ENCODE data around the gene TSHZ3.

Gene TSHZ3

DNA sequence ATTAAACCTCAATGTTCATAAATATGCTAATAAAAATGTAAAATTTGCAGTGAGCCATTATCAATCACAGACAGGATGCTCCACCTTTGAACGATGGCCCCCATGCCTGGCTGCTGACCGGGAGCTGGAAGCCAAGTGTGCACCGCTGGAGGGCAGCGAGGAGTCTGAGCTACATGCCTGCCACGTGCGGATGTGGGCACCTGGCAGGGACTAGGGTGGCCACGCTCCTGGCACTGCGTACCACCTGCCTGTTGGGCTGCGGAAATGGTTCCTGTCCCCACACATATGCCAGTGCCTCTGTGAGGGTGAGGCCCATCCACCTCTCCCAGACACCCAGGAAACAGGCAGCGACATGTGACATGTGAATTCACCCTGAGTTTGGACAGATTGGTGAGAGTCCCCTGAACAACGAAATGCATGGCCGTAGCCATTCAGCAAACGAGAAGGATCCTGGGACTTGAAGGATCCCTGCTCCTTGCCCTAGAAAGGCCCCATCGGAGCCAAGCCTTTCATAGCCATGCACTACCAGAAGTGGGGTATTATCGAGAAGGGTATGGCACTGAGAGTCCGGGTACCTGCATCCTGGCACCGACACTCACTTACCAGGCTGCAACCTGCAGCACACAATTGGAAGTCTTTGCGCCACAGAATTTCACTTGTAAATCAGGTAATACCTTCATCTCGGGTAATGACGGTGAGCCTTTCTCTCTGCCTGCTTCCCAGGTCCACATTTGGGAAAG is 35.8 kb downstream of the TSHZ3 start:
- DNase-seq: no peak

DNA sequence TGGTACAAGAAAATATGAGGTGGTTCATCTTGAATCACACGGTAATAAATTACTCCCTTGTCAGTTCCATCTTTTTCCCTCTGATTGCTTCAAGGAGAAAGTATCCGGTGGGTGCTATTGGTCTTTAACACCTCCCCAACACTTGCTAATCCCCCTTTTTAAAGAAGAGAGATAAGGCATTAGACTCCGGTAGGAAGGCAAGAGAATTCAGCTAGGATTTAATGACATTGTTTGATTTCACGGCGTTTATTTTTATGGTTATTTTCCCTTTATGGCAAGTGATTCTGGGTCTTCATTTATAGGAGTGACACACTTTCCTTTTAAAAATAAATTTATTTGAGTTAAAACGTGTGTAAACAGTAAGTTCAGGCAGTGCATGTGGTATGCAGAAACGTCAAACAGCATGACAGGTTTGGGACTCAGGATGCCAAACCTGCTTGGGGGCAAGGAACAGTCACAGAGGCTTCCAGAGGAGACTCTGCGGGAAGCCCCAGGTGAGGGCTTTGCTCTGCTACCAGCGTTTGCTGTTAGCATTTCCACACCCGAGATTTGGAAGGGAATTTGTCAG is 36.5 kb downstream of the TSHZ3 start:
- no peak for DNase-seq

DNA sequence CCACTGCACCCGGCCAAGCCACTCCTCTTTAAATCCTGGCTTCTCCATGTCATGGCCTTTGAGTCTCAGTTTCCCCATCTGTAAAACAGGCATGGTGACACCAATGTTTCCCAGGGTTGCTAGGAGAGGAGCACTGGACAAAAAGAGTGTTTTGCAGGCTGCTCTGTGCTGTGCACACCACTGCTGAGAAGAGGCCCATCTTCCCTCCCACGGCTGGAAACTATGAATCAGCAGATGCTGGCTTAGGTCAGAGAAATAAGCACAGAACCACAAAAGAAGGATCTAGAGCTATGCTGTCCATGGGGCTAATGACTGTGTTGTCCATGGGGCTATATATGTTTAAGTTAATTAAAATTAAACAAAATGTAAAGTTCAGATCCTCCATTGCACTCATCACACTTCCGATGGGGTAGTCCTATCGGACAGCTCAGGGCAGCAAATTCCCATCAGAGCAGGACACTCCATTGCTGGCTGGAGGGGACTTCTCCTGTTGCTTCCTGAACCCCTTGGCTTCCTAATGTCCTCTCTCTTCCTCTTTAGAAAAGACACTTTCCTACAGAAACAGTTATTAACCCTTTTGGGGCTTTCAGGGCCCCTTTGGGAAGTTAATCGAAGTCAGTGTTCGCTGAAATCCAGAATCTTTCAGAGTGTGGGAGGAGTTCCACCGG is 37.1 kb downstream of the TSHZ3 start:
- DNase-seq: no peak

DNA sequence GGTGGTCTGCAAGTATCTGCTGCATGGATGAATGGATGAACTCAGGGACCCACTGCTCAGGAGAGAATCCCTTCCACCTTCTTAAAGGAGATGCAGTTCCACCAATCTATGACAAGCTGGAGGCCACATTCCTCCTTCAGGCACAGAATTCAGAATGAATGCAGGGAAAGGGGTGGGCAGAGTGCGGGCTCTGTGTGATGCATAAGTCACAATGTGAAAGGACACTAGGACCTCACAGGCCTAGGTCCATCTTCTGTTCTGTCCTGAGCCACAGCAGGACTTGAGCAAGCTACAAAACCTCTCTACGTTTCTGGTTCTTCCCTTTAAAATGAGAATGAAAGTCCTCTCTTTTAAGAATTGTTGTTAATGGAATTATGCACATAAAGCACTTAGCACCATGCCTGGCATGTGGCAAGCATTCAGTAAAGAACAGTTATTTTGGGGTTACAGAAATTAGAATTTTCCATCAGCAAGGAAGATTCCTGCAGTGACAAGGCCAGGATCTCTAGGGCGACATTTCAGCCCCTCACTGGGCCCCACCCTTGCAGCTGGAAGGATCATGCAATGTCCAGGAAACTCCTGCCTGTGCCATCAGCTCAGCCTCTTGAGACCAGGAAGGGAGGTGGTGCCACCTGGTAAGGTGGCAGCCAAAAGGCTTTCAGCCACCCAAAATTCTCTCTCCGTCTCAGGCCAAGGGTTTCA is 38.7 kb downstream of the TSHZ3 start:
- DNase-seq: no peak

DNA sequence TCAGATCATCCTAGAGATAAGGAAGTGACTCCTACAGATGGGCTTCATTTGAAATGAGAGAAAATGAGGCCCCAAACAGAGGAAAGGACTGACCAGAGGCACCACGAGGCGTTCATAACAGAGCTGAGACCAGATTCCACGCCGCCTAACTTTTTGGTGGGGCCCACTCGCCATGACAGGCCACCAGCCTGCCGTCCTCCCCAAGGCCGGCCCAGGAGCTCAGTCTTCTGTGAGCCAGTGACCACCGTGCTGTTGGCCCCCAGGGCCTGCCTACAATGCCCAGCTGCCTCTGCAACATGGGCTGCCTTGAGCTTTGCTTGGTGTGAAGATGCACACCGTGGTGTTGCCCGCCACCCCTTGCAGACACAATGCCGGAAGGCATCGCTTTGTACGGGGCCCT is 40.5 kb downstream of the TSHZ3 start:
- no peak for DNase-seq

DNA sequence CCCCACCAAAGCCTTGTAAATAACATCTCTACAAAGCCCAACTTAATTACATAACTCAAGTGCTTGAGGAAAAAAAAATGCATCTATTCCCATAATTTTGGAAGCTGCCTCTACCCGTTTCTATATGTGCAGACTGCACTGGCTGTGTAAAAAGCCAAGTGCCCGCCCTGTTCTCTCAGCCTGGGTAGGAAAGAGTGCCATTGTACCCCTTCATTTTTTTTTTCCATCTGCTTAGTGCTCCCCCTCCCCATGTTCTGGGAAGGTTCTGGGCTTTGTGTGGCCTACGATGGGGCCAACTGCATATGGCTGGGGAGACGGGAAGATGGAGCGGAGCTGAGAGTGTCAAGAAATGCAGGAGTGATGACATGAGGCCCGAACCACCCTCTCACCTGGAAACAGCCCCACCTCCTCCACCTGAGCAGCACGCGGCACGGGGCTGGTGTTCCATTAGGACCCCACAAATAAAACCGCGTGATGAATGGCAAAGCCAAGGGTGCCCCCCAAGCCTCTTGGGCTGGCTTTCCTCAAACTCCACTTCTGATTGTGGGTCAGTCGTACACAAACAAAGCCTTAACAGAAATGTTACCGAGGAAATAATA is 42.1 kb downstream of the TSHZ3 start:
- no peak for DNase-seq

DNA sequence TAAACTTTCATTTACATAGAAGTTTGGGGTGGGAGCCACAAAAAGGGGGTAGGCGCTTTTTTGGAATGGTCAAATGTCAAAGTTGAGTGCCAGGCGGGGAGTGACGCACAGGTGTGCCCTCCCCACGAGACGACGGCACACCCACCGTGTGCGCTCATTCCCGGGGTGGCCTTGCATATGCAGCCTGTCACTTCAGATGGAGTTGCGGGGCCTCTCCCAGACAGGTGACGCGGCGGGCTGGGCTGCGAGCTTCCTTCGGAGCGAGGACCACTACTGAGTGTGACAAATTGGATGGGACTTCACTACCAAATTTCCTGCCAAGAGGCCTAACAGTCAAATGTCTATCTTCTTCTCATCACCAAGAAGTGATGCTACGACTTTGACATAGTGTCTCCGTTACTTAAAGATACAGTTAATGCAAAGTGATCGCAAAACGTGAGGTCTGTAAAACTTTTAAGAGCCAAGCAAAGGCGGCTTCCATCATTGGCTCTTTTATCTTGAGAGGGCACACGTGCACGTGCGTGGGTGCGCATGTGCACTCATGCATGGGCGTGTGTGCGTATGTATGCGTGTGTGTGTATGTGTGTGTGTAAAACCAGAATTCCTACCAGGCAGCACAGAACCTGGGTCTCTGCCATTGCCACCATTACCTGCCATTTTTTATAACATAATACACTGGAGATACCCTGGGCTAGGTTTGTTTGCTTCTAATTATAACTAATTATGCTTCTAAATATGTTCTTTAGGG is 43.1 kb downstream of the TSHZ3 start:
- no peak for DNase-seq

DNA sequence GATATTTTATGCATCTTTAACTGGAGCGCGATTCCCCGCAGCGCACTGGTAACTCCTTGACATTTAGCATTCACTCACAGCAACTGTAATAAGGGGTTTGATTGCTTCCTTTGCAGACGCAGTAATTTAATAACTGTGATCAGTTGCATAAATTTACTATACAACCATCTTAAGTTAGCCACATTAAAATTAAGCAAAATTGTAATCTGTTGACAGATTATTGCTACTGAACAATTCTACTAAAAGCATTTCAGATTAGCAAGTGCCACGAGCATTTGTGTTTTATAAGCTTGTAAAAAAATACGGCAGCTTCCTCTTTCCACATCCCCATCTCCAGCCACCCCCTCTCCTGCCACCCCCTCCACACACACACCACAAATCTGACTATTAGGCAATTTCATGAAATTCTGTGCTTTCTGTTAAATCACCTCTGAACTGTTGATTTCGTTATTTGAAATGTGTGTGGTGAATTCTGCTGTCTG is 44.4 kb downstream of the TSHZ3 start:
- no peak for DNase-seq

DNA sequence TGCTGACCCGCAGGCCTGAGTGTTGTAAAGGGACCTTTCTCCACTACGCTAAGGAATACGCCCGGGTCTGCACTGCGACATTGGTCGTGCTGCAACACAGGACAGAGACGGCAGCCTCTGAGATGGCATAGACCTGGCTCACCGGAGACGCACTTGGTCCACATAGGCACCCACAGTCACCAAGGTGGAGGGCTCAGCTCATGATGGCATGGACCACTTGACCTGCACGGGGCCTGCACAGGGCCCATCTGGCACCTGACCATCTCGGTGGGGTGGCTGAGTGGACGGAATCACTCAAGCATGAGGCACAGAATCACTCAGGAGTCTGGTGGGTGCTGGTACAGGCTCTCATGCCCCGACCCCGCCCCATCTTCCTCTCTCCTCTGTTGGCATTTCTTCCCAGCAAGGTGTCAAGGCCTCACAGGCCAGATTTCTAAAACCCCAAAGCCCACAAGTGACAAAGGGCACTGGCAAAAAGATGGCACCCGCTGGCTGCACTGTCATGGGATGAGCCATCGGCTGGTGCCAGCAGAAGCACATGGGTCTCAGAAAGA is 45.9 kb downstream of the TSHZ3 start:
- no peak for DNase-seq

DNA sequence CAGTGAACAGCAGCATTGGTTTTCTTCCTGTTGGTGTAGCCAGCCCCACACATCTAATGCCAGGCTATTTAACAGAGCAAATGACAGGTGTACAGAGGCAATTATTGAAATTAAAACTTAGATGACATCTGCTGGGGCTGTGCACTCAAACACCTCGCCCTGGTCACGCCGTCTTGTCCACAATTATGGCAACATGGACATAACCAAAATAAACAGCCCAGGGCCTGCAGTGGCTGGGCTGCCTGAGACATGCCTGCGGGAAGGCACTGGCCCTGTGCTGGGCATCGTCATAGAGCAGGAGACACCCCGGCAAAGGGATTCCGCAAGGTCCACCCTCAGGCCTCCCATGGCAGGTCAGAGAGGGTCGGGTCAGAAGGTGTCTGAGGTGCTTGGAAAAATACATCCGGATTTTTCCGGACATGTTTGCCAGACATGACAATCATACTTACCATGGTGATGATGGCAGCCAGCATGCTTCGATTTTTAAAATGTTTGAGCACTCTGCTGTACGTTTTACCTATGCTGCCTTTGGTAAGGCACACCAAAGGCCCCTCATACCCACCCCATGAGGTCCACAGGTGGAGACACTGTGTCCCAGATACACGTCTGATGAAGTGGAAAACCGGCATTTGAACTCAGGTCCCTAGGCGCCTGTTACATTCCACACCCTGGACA is 47.8 kb downstream of the TSHZ3 start:
- no peak for DNase-seq

DNA sequence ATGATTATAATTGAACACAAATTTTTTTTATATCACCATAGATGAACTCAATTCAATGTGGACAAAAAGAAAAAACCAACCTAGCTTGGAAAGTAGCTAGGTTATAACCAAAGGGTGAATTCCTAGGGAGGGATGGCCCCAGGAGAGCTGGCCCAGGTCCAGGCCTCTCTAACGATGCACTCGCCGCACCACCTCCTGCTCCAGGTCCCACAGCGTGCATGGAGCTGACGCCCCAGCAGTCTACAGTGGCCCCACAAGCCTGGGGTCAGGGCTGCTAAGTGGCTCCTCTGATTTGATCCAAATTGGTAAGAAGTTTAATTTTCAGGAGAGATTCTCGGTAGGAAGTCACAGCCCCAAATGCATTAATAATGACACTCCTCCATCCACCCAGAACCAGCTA is 48.8 kb downstream of the TSHZ3 start:
- no peak for DNase-seq

DNA sequence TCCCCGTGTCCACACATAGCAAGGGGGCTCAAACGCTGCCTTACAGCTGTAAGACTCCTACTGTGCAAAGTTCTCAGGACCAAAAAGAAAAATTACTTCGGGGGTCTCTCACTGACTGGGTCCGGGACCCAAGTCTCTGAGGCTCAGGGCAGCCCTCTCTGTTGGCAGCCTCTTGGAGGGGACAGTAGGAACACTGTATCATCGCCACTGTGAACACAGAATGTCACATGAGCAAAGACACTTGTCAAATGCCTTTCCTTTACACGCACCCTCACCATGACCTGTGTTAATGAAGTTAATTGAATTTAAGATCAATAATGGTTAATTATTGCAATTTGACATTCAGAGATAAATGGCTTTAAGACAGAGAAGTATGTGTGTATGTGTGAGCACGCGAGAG is 49.6 kb downstream of the TSHZ3 start:
- DNase-seq: no peak

DNA sequence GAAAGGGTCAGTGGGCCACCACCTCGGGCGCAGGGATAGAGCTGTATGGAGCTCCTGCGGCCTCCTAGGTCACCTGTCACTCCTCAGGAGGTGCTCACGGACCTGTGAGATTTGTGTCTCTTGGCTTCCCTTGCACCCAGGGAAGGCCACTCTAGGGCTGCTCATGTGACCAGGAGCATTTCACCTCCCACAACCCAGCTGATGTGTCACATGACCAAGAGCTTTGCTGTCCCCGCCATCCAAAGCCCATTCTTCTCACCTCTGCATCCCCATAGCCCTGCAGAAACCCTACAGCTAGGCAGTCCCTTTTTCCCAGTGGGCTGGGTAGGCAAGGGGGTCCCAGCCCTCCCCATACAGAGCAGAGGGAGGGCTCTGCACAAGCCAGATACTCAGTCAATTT is 51.2 kb downstream of the TSHZ3 start:
- no peak for DNase-seq

DNA sequence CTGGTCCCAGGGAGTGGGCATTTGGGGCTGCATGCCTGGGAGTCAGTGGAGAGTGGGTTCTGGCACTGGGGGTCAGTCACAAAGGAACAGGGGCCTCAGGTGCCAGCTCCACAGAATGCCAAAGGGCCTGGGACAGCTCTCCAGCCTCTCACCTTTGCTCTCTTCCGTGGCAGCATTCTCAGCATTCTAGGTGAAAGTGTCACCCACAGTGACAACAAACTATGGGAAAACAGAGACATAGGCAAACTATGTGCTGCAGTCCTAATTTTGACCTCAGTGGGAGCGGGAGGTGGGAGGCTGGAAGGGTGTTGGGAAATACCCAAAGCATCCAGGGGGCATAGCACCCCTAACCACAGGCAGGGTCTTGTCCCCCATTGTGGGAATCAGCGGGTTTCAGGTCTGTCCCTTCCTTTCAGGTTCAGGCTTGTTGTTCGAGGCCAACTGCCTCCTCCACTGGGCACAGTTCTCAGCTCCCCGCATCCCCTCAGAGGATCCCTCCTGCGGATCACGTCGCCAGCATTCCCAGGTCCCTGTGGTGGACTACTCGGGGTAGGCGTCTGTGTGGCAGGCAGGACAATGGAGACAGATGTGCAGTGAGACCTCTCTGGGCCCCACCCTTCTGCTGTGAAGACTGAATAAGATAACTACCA is 52.4 kb downstream of the TSHZ3 start:
- no peak for DNase-seq

DNA sequence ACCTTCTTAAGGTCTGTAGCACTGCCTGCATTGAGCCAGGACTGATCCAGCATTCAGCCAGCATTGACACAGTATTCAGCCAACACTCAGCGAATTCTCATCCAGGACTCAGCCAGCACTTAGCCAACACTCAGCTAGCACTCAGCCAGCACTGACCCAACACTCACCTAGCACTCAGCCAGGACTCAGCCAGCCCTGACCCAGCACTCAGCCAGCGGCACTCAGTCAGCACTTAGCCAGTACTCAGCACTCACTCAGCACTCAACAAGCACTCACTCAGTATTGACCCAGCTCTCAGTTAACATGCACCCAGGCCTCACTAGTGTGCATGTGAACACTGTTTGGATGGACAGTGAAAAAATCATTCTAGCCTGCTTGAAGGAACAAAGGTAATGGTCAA is 55.0 kb downstream of the TSHZ3 start:
- no peak for DNase-seq

DNA sequence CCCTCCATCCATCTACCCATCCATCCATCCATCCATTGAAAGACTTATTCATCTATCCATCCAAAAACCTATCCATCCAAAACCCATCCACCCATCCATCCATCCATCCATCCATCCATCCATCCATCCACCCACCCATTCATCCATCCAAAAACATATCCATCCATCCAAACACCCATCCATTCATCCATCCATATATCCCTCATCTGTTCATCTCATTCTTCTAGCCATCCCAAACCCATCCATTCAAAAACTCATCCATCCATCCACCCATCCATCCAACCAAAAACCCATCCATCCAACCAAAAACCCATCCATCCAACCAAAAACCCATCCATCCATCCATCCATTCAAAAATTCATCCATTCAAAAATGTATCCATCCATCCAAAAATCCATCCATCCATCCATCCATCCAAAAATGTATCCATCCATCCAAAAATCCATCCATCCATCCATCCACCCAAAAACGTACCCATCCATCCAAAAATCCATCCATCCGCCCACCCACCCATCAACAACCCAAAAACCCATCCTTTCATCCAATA is 56.5 kb downstream of the TSHZ3 start:
- no peak for DNase-seq

DNA sequence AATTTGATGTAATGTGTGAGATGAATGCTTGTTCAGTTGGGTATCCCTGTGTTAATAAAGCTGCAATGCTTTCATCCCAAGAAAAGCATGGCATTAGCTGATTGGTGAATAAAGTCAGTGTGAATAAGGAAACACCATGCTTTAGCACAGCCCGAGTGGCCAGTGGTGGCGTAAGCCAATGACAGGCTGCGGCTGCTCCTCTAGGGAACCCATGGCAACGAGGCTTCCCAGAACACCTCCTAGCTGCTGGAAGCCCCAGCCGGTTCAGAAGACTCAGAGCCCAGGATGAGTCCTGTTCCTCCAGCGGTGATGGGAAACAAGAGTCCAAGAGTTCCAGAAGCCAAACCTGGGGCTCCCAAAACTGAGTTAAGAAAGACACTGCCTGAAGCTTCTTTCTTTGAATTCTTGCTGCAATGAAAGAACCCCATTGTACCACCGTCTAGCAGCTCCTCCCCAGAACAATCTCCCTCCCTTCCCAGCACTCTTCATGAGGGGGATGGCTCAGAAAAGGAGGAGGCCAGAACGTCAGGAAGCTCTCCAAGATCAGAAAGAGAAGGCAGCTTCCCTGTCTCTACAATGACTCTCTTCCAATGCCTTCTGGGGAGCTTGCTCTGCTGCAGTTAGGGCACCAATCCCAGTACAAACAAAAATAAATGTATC is 58.2 kb downstream of the TSHZ3 start:
- no peak for DNase-seq

DNA sequence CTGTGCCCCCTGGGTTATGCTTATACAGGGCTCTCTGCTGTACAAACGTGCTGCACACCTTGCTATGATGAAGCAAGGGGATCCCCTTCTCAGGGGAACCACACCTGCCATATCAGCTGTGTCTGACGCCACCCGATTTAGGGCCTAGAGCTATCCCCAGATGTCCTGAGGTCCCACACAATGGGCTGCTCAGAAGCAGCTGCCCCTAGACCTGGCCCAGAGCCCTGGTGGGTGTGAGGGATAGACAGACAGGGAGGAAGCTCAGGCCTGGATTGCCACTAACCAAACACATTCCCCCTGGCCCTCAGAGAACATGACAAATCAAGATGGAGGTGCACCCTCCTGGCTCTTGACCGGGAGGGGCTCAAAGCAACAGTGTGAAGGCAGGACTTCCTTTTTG is 59.3 kb downstream of the TSHZ3 start:
- no peak for DNase-seq

DNA sequence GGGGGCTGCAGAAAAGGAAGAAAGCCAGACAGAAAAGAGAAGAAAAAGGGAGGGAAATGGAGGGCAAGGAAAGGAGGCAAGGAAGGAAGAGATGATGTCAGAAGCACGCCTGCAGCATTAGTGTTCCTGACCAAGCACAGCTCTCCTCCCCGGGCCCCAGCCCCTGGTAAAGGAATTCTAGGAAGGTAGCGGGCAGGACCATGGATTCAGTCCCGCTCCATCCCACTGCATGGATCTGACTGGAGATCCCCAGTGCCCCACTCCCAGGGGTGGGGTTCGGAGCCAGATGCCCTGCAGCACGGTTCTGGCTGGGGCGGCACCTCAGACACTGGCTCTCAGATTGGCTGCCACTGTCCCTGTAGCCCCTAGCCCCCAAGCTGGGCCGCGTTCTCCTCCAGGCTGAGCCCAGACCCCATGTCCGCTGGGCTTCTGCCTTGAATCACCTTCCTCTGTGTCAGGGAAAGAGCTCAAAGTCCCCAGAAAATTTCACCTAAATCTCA is 59.8 kb downstream of the TSHZ3 start:
- DNase-seq: no peak

DNA sequence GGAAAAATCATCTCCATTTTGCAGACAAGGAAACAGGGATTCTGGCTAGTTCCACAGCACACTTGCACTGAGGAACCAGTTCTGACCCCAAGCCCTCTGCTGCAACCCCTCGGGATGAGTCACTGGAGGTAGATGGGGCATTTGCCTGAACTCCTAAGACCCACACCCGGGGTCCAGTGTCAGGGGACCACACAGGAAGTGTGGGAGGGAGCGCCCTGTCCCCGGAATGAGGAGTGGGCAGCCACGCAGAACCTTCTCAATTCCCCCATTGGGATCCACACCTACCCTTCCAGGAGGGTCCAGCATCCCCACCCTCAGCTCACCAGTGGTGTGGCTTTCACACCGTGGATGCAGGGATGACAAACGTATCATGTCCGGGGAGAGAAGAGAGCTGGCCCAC is 62.7 kb downstream of the TSHZ3 start:
- DNase-seq: no peak

All from CD4-positive, alpha-beta T cell treated with Interleukin-21 for 1 hour (primary cell).